Nephron (organoid): ENCODE results near the gene ASB6.

Experiments
- H3K27ac Mint-ChIP-seq, 3 experiments: 2 replicates each; pipeline ENCODE4 v1.8.0; 2020; ENCODE audit warnings: mixed read lengths in 3 of 3, mild to moderate bottlenecking in 2 of 3, moderate library complexity in 1 of 3
- H3K27me3 Mint-ChIP-seq: 2 replicates; pipeline ENCODE4 v1.8.0; 2021; ENCODE audit warnings: low read depth, mild to moderate bottlenecking, moderate library complexity, mixed read lengths
- H3K36me3 Mint-ChIP-seq: 2 replicates; pipeline ENCODE4 v1.8.0; 2020; ENCODE audit warnings: low read depth, mixed read lengths
- H3K4me1 Mint-ChIP-seq: 2 replicates; pipeline ENCODE4 v1.8.0; 2020; ENCODE audit warnings: mixed read lengths
- H3K4me3 Mint-ChIP-seq, 3 experiments: 2 replicates each; pipeline ENCODE4 v1.8.0; 2020; ENCODE audit warnings: mild to moderate bottlenecking in 3 of 3, mixed read lengths in 3 of 3, moderate library complexity in 2 of 3
- H3K9me3 Mint-ChIP-seq: 2 replicates; pipeline ENCODE4 v1.8.0; 2020; ENCODE audit warnings: mixed read lengths
- CTCF ChIP-seq, 3 experiments: fragments of 200-600 bp; sonication (generic); IDR thresholded peaks; one replicate each; pipeline ENCODE4 v1.5.0; 2021; ENCODE audit warnings: antibody characterized with exemption in 3 of 3; ENCODE audit not compliant: unreplicated experiment in 3 of 3

The ASB6 gene

GRCh38 chr9:129646654-129647053 lies 4.7 kb upstream of the ASB6 start:
- Mint-ChIP-seq H3K4me3 (no peak overlapping the region), H3K36me3 (peaks cover 4% of the 10 kb centered on the region), H3K27ac (no peak overlapping the region), H3K4me1 (peaks cover 6% of the 10 kb centered on the region), H3K27me3 (peaks cover 21% of the 10 kb centered on the region), H3K9me3 (no peaks in the 10 kb centered on the region)
- no peak for TF ChIP-seq CTCF (IDR thresholded peaks at IDR 0.05; ENCODE audit: unreplicated experiment in 3 of 3)

- Mint-ChIP-seq H3K4me1 (peaks cover 9% of the 10 kb centered on the region), H3K27ac (no peak overlapping the region), H3K4me3 (no peak overlapping the region), H3K36me3 (peaks cover 4% of the 10 kb centered on the region), H3K27me3 (peaks cover 17% of the 10 kb centered on the region), H3K9me3 (no peaks in the 10 kb centered on the region)
- TF ChIP-seq CTCF (IDR thresholded peaks at IDR 0.05; ENCODE audit: unreplicated experiment in 3 of 3) = no peak
Observed at GRCh38 chr9:129646252-129646651, 4.3 kb upstream of the ASB6 start.

- Mint-ChIP-seq H3K36me3 (peaks cover 4% of the 10 kb centered on the region), H3K27ac (no peak overlapping the region), H3K9me3 (no peaks in the 10 kb centered on the region), H3K4me1 (peaks cover 14% of the 10 kb centered on the region), H3K27me3 (peaks cover 10% of the 10 kb centered on the region), H3K4me3 (no peak overlapping the region)
- no peak for TF ChIP-seq CTCF (IDR thresholded peaks at IDR 0.05; ENCODE audit: unreplicated experiment in 3 of 3)
Observed at GRCh38 chr9:129644902-129645301, 3.0 kb upstream of the ASB6 start.

- TF ChIP-seq CTCF (IDR thresholded peaks at IDR 0.05; ENCODE audit: unreplicated experiment in 3 of 3) = no peak
- Mint-ChIP-seq H3K36me3 (peaks cover 4% of the 10 kb centered on the region), H3K4me3 (no peak overlapping the region), H3K9me3 (no peaks in the 10 kb centered on the region), H3K4me1 (peaks cover 19% of the 10 kb centered on the region), H3K27ac (no peak overlapping the region), H3K27me3 (peaks cover 10% of the 10 kb centered on the region)
Observed at GRCh38 chr9:129644365-129644764, 2.4 kb upstream of the ASB6 start.

GRCh38 chr9:129643706-129644105 lies 1.8 kb upstream of the ASB6 start:
- Mint-ChIP-seq H3K36me3 (peaks cover 4% of the 10 kb centered on the region), H3K4me3 (peak overlapping the region in 2 of 3 experiments; percentile 62 to 65), H3K27me3 (peaks cover 10% of the 10 kb centered on the region), H3K9me3 (no peaks in the 10 kb centered on the region), H3K27ac (no peak overlapping the region), H3K4me1 (peaks cover 19% of the 10 kb centered on the region)
- TF ChIP-seq CTCF (IDR thresholded peaks at IDR 0.05; ENCODE audit: unreplicated experiment in 3 of 3) = no peak

GRCh38 chr9:129640871-129641749 lies 841 bp downstream of the ASB6 start:
- Mint-ChIP-seq H3K4me1 (peaks cover 23% of the 10 kb centered on the region), H3K27me3 (no peaks in the 10 kb centered on the region), H3K36me3 (peaks cover 10% of the 10 kb centered on the region), H3K4me3 (peak overlapping the region; percentile 81 to 87 (median 87)), H3K27ac (peak overlapping the region in 1 of 3 experiments; percentile 19), H3K9me3 (no peaks in the 10 kb centered on the region)
- no peak for TF ChIP-seq CTCF (IDR thresholded peaks at IDR 0.05; ENCODE audit: unreplicated experiment in 3 of 3)
